Breast epithelium (tissue), 3 donors: ENCODE data around the gene IER5.

Experiments used
- POLR2A ChIP-seq: fragments of 450-650 bp; IDR thresholded peaks from one replicate; pipeline ENCODE4 v1.6.1; 2016; ENCODE audit warnings: antibody characterized with exemption, mild to moderate bottlenecking, moderate library complexity
- POLR2AphosphoS5 ChIP-seq, 3 donors: sonication (generic); formaldehyde crosslinking; IDR thresholded peaks; one replicate each; pipeline ENCODE4 v1.6.1; 2017; ENCODE audit warnings: antibody characterized with exemption in 3 of 3
- TF ChIP-seq, protein P1 (sequence below), 3 donors: fragments of 450-650 bp; IDR thresholded peaks; one replicate each; pipeline ENCODE4 v1.5.1; 2016 to 2017; ENCODE audit warnings: antibody characterized with exemption in 3 of 3, mild to moderate bottlenecking in 3 of 3, moderate library complexity in 3 of 3

DNA sequence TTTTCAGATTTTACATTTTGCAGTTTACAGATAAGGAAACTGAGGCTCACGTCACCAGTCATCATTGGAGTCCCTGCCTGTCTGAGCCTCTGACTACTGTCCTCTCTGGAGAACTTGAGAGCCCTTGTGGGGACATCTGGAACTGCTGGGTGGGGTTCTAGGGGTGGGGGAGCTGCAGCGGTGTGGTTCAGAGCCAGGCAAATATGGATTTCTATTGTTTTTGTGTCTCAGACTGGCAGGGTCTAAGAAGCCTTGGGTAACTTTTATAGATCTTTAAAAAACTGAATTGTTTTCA, 46.9 kb downstream of the IER5 start:
- TF ChIP-seq, protein P1, sequence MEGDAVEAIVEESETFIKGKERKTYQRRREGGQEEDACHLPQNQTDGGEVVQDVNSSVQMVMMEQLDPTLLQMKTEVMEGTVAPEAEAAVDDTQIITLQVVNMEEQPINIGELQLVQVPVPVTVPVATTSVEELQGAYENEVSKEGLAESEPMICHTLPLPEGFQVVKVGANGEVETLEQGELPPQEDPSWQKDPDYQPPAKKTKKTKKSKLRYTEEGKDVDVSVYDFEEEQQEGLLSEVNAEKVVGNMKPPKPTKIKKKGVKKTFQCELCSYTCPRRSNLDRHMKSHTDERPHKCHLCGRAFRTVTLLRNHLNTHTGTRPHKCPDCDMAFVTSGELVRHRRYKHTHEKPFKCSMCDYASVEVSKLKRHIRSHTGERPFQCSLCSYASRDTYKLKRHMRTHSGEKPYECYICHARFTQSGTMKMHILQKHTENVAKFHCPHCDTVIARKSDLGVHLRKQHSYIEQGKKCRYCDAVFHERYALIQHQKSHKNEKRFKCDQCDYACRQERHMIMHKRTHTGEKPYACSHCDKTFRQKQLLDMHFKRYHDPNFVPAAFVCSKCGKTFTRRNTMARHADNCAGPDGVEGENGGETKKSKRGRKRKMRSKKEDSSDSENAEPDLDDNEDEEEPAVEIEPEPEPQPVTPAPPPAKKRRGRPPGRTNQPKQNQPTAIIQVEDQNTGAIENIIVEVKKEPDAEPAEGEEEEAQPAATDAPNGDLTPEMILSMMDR (IDR thresholded peaks at IDR 0.05) = peak in 2 of 3 donors; percentile 34 to 37
- no peak for TF ChIP-seq POLR2A
- TF ChIP-seq POLR2AphosphoS5 (IDR thresholded peaks at IDR 0.05) = no peak
